GM19238 (cell line): ENCODE data around the gene DCBLD2.

Experiments
- DNase-seq: peaks from one replicate; pipeline ENCODE4 v3.0.0; 2011; ENCODE audit warnings: low spot score; ENCODE audit not compliant: insufficient read length

The DCBLD2 gene

DNA sequence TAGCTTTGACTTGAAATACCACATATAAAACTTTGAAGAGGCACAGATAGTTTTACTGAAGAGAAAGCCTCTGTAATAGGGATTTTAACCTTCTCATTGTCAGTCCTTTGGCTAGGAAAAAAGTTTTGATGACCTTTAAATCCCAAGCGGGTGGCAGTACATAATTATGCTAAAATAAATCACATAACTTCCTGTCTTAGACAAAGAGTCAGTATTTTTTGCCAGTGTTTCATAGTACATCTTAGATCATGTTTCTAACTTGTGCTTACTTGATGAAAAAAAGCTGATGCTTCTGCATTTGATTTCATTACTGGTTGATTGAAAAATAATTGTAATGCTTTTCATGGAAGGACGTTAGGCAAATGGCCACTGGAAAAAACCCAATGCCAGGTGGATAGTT lies 132.5 kb downstream of the DCBLD2 start:
- DNase-seq, result no peak

DNA sequence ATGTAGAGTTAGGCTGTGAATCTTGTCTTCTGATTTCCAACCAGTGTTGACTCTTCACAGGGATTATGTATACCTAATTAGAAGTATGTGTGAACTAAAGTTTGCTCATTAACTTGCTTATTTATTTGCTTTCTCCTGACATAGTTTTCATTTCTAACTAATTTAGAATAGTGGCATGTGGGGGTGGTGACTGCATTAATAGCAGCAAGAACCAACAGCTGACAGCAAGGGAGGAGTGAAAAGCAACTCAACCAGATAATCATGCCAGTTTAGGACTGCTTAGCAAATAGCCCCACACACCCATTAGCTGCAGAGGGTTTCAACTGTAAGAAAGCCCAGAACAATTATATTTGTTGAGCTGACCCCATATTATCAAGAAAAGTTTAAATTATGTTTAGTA lies 134.6 kb downstream of the DCBLD2 start:
- no peak for DNase-seq

DNA sequence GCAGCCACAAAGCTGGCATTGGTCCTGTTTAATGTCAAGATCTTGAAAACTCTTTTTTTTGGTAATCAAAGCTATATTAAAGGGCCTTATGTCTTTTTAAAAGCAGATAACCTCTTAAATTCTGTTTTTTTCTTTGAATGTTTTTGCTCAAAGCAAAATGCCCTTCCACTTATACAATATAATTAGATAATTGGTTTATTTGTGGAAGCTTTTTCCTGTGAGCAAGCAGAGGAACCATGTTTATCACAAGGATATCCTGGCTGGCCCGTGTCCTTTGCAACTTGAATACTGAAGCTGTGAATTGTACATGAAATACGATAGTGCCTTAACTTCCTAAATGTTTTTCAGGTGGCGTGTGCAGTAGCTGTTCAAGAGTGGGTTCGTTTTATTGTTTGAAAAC lies 135.8 kb downstream of the DCBLD2 start:
- no peak for DNase-seq

DNA sequence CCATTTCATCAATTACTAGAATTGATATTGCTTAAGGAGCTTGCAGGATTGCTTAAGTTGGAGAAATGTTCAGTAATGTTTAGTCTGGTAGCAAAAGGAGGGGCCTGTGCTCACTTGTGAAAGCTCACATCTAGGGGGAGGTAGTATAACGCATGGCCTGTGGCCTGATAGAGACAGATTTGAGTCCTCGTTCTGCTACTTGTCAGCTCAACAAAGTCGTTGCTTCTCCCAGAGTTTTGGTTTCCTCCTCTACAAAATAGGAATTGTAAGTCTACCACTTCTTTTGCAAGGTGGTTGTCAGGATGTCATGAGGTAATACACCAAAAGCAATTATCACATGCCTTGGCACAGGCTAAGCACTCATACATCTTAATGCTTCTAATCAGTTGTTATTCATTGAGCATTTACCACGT lies 137.0 kb downstream of the DCBLD2 start:
- DNase-seq, result no peak

DNA sequence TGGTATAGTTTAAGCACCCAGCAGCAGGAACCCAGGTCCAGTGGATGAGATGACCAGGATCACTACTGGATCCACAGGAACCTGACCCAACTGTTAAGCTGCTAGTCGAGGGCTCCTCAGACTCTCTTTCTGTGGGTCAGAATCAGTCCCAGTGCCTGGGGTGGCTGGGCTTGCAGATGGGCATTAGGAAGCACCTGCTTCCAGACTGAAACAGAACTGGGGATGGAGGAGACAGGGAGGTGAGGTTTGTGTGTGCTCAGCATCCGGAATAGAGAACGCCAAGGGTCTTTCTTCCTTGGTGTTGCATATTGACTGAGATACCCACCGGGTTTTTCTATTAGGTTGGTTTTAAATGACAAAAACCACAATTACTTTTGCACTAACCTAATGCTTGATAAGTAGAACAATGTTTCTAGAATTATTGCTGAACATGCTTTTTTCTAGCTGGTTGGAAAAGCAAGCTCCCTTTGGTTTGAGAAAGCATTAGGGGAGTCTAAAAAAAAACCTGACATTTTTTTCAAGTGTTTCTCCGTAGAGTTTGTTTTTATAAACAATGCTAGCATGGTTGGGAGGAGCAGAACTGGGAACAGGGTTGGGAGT lies 137.6 kb downstream of the DCBLD2 start:
- no peak for DNase-seq

DNA sequence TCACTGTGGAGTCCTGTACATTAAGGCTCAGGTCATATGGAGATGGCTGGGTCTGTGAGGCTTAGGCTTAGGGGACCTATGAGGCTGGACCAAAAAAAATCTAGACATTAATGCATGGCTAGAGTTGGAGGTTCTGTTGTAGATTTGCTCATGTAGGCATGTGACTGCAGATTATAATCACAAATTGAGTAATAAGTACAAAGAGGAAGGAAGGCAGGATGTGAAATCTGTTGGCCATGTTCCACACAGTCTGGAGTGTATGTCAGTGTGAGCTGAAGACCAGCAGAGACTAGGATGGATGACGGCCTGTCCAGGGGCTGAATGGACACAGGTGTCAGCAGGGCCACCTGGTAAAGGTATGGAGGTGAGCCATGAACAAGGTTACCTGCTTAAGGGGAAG lies 138.4 kb downstream of the DCBLD2 start, which contains the start of gene ST3GAL6:
Gene ST3GAL6, plus strand, starts transcription at position 265 of the 400 bp plus-strand sequence. CDS start 5,101 bp downstream, outside the sequence.
- no peak for DNase-seq

DNA sequence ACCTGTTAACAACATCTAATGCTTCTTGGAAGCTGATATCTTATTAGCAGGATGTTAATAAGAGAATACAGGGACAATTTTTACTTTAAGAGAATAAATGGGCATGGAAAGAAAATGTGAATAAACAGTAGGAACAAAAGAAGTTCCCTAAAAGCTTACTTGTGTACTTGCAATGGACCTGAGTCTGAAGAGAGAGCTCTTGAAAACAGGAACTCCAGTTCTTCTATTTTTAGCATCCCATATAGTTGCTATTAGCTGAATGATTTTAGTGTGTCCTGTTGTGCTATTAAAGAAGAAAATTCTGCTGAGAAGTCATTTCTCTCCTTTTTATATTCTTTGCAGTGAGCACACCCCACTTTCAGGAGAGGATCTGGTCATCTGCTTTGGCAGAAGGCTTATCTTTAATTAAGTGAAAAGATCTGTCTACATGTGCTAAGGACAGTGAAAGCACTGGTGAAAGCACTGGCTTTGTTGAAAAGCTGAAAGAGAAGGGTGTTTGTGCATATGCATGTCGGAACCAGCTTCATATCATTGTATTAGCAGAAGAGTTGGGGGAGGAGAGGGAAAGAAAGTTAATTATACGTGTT lies 139.8 kb downstream of the DCBLD2 start:
- DNase-seq, result no peak

DNA sequence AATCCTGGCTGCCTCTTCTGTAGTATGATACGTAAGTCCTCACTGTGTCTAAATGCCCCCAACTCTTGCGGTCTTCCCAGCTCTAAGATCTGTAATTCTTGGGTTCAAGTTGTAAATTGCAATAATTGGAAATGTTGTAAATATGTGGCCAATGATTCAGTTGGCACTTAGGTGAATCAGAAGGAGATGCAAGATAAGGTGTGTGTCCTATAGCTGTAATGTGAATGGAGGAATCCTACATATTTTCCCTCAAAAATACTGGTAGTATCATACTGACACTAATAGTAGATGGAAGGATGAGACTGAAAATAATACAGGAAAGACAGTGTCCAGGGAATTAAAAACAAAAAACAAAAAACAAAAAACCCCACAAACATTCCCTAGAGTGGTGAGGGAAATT lies 141.9 kb downstream of the DCBLD2 start:
- no peak for DNase-seq

DNA sequence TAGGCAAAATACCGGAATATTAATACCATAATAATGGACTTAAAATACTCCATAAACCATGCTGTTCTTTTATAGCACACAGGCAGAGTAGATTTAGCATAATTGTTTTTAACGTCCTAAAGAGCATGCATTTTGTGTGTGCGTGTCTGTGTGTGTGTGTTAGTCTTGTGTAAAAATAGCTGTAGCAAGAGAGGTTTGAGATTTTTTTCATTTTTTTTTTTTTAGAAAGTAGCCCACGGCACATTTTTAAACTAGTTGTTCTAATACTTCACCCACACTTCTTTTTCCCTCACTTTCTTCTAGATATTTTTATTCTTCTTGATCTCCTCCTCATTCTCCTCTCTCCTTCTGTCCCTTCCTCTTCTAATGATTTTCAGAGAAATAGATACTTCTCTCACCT lies 145.9 kb downstream of the DCBLD2 start:
- no peak for DNase-seq

DNA sequence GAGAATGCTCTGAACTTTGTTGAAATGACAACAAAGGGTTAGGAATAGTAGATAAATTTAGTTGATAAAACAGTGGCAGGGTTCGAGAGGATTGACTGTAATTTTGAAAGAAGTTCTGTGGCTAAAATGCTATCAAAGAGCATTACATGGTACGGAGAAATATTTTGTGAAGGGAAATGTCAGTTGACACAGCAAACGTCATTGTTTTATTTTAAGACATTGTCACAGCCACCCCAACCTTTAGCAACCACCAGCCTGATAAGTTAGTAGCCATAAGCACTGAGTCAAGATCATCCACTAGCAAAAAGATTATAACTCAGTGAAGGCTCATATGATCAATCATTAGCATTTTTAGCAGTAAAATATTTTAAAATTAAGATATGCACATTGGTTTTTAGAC lies 147.0 kb downstream of the DCBLD2 start:
- no peak for DNase-seq

DNA sequence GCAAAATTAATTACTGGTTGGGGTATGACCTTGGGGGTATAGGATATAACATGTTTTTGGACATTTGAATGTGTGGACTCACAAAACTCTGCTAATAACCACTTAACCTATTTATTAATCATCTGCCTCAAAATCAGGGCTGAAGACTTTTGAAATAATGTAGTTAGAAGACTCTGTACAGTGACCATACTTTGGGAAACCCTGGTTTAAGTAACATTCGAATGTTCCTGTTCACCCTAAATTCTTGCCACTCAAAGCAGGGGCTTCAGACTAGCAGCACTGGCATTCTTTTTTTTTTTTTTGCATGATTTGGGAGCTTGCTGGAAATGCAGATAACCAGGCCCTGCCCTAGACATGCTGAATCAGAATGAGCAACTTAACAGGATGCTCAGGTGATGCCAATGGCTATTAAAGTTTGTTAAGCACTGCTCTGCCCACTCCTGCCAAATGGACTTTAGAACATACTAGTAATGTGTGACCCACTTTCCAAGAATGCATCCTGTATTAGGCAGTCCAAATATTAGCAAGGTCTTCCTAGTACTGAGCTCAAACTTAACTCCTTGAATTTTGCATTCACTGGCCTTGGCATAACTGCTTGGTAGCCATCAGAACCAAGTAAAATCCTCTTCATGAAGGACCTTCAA lies 151.1 kb downstream of the DCBLD2 start:
- DNase-seq, result no peak

DNA sequence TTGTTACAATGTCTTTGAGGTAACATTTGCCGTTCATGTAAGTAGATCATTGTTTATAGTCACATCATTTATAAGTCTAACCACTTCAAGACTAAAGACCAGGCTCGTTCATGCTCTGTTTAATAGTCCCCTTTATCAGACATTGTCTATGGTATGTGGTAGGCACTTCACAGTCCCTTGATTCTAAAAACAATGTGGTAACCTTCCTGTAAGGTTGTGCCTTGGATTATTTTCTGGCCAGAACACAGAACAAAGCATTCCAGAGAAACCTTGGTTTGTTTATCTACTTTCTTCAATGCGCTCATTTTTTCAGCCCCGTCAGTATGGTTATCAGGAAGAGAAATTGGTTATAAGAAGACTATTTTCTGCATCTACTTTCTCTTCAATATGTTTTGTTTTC lies 154.6 kb downstream of the DCBLD2 start:
- DNase-seq, result no peak

DNA sequence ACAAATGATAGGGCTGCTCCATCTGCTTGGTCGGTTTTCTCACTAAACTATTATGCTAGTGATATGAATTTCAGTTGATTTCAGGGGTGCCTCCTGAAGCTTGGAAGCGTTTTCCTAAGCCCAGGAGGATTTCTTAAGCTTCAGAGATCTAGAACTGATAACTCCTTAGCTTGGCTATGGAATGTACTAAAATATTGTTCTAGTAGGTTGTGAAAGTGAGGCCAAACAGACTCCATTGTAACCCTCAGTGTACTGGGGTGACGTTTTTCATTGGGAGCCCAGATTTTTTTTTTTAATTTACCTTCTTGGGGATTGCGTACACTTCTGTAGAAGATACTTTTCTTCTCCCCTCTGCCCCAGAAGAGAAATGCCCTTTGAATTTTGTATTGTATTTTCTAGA lies 155.4 kb downstream of the DCBLD2 start:
- no peak for DNase-seq
